ENCODE results near the gene MAPK8IP1.

DNA sequence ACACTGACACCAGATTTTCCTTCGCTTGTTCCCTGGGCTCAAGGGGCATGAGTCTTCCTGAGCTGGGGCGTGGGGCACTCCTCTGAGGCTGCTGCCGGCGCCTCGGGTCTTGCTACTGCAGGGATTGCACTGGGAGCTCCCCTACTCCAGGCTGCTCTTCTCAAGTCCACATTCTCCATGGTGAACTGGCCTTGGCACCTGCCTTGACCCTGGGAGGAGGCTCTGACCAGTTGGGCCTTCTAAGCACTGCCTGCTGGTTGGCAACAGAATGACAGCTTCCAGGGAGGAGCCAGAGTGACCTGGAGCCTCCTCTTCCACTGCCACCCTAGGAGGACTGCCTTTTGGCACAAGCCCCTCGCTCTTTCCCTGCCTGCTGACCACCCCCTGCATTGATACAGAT lies 12.1 kb downstream of the MAPK8IP1 start:
- TF ChIP-seq, protein P1, sequence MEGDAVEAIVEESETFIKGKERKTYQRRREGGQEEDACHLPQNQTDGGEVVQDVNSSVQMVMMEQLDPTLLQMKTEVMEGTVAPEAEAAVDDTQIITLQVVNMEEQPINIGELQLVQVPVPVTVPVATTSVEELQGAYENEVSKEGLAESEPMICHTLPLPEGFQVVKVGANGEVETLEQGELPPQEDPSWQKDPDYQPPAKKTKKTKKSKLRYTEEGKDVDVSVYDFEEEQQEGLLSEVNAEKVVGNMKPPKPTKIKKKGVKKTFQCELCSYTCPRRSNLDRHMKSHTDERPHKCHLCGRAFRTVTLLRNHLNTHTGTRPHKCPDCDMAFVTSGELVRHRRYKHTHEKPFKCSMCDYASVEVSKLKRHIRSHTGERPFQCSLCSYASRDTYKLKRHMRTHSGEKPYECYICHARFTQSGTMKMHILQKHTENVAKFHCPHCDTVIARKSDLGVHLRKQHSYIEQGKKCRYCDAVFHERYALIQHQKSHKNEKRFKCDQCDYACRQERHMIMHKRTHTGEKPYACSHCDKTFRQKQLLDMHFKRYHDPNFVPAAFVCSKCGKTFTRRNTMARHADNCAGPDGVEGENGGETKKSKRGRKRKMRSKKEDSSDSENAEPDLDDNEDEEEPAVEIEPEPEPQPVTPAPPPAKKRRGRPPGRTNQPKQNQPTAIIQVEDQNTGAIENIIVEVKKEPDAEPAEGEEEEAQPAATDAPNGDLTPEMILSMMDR (IDR thresholded peaks at IDR 0.05), result no peak
- TF ChIP-seq POLR2A (IDR thresholded peaks at IDR 0.05), result no peak
- no peak for TF ChIP-seq POLR2AphosphoS5 (IDR thresholded peaks at IDR 0.05)

Data from sigmoid colon (tissue), 4 donors.